ENCODE results near the gene MCC.

MCC gene

DNA sequence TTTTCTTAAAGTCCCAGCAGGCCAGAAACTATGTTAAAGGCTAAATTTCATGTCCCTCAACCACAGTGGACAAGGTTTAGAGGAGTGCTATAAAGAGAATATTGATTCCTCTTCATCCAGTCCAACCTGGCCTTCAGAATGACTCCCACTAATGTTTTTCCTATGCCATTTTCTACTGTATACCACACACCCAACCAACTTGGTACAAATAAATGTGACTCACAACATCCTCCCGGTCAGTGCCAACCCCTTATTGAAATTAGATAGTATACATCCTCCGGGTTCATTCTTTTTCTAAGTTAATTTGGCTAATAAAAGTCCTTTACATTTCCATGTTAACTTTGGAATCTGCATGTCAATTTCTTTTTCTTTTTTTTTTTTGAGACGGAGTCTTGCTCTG is 268.6 kb downstream of the MCC start:
- TF ChIP-seq ARNTL (CRISPR knock-in tag; IDR thresholded peaks at IDR 0.05; ENCODE audit: borderline replicate concordance, low read depth) = no peak
- TF ChIP-seq, protein P1, sequence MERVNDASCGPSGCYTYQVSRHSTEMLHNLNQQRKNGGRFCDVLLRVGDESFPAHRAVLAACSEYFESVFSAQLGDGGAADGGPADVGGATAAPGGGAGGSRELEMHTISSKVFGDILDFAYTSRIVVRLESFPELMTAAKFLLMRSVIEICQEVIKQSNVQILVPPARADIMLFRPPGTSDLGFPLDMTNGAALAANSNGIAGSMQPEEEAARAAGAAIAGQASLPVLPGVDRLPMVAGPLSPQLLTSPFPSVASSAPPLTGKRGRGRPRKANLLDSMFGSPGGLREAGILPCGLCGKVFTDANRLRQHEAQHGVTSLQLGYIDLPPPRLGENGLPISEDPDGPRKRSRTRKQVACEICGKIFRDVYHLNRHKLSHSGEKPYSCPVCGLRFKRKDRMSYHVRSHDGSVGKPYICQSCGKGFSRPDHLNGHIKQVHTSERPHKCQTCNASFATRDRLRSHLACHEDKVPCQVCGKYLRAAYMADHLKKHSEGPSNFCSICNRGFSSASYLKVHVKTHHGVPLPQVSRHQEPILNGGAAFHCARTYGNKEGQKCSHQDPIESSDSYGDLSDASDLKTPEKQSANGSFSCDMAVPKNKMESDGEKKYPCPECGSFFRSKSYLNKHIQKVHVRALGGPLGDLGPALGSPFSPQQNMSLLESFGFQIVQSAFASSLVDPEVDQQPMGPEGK (CRISPR knock-in tag; IDR thresholded peaks at IDR 0.05; ENCODE audit: borderline replicate concordance) = no peak
- no peak for ATAC-seq

DNA sequence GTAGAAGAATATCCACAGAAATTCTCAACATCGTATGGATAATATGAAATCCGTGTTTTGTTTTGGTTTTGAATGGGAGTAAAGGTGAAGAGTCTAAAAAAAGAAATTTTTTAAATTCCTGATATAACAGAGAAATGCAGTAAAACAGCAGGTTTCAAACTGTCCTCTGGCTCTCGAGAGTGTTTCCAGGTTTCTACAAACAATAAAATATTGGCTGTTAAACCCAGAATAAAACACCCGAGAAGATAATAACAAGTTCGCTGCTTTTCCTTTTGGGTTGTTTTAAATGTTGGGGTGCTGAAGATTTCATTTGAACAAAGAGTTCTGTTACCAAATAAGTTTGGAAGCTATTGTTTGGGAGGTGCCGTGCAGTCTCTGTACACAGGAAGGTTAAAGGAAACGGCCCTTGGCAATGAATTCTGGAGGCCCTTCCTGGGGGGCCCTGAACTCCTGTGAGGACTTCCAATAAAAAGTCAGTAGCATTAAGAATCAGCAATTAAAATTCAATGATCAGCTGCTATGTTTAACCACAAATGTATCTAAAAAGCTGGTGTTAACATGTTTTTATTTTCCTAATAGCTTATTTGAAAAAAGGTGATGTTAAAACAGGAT is 269.2 kb downstream of the MCC start:
- TF ChIP-seq, protein P1 (CRISPR knock-in tag; IDR thresholded peaks at IDR 0.05; ENCODE audit: borderline replicate concordance) = no peak
- TF ChIP-seq ZNF8 (CRISPR knock-in tag; IDR thresholded peaks at IDR 0.05) (no peak), ZNF565 (CRISPR knock-in tag; conservative IDR thresholded peaks at IDR 0.05; ENCODE audit: low read depth) (no peak), ZNF70 (CRISPR knock-in tag; IDR thresholded peaks at IDR 0.05) (no peak), GLIS3 (CRISPR knock-in tag; IDR thresholded peaks at IDR 0.05) (no peak), PPARA (CRISPR knock-in tag; IDR thresholded peaks at IDR 0.05; ENCODE audit: borderline replicate concordance) (no peak), SNAI2 (CRISPR knock-in tag; IDR thresholded peaks at IDR 0.05) (no peak), ARNTL (CRISPR knock-in tag; IDR thresholded peaks at IDR 0.05; ENCODE audit: borderline replicate concordance, low read depth) (no peak), ZFP30 (CRISPR knock-in tag; IDR thresholded peaks at IDR 0.05) (no peak), TOX (CRISPR knock-in tag; IDR thresholded peaks at IDR 0.05; ENCODE audit: borderline replicate concordance) (no peak)
- no peak for ATAC-seq

DNA sequence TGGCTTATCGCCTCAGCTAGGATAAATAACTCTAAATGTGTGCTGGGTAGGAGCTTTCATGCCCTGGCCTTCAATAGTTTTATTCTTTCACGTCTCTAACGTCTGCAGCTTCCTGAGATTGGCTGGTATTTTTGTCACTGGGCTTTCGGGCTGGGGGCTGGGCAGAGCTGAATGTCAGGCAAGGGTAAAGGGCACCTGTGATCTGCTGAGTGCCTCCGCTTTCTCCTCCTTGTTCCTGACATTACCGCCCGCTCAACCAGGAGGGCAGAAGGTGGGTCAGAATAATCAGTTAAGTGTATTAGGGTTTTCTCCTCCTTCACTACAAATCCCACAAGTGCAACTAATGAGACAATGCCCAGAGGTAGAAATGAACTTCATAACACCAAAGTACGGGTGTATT is 270.1 kb downstream of the MCC start:
- ATAC-seq = no peak

More for the DNA sequence above, 270.1 kb downstream of the MCC start:
- TF ChIP-seq, protein P2, sequence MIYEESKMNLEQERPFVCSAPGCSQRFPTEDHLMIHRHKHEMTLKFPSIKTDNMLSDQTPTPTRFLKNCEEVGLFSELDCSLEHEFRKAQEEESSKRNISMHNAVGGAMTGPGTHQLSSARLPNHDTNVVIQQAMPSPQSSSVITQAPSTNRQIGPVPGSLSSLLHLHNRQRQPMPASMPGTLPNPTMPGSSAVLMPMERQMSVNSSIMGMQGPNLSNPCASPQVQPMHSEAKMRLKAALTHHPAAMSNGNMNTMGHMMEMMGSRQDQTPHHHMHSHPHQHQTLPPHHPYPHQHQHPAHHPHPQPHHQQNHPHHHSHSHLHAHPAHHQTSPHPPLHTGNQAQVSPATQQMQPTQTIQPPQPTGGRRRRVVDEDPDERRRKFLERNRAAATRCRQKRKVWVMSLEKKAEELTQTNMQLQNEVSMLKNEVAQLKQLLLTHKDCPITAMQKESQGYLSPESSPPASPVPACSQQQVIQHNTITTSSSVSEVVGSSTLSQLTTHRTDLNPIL (CRISPR knock-in tag; IDR thresholded peaks at IDR 0.05; ENCODE audit: low read depth) = no peak
- no peak for TF ChIP-seq CSDC2 (CRISPR knock-in tag; IDR thresholded peaks at IDR 0.05)
- TF ChIP-seq RARB (CRISPR knock-in tag; IDR thresholded peaks at IDR 0.05) = no peak
- TF ChIP-seq GLIS3 (CRISPR knock-in tag; IDR thresholded peaks at IDR 0.05) = no peak
- TF ChIP-seq ZC3H10 (CRISPR knock-in tag; IDR thresholded peaks at IDR 0.05) = no peak
- TF ChIP-seq, protein P3, sequence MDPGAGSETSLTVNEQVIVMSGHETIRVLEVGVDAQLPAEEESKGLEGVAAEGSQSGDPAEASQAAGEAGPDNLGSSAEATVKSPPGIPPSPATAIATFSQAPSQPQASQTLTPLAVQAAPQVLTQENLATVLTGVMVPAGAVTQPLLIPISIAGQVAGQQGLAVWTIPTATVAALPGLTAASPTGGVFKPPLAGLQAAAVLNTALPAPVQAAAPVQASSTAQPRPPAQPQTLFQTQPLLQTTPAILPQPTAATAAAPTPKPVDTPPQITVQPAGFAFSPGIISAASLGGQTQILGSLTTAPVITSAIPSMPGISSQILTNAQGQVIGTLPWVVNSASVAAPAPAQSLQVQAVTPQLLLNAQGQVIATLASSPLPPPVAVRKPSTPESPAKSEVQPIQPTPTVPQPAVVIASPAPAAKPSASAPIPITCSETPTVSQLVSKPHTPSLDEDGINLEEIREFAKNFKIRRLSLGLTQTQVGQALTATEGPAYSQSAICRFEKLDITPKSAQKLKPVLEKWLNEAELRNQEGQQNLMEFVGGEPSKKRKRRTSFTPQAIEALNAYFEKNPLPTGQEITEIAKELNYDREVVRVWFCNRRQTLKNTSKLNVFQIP (CRISPR knock-in tag; IDR thresholded peaks at IDR 0.05; ENCODE audit: borderline replicate concordance, low read depth) = no peak
- TF ChIP-seq ARNTL (CRISPR knock-in tag; IDR thresholded peaks at IDR 0.05; ENCODE audit: borderline replicate concordance, low read depth) = no peak
- TF ChIP-seq OSR1 (CRISPR knock-in tag; IDR thresholded peaks at IDR 0.05) = no peak
- TF ChIP-seq ZNF70 (CRISPR knock-in tag; IDR thresholded peaks at IDR 0.05) = no peak
- TF ChIP-seq ZFP3 (CRISPR knock-in tag; IDR thresholded peaks at IDR 0.05) = no peak
- TF ChIP-seq ESRRG (CRISPR knock-in tag; IDR thresholded peaks at IDR 0.05) = no peak
- no peak for TF ChIP-seq SNAI2 (CRISPR knock-in tag; IDR thresholded peaks at IDR 0.05)
- TF ChIP-seq TCF4 (CRISPR knock-in tag; IDR thresholded peaks at IDR 0.05; ENCODE audit: borderline replicate concordance) = no peak
- no peak for TF ChIP-seq ZNF565 (CRISPR knock-in tag; conservative IDR thresholded peaks at IDR 0.05; ENCODE audit: low read depth)
- TF ChIP-seq, protein P4, sequence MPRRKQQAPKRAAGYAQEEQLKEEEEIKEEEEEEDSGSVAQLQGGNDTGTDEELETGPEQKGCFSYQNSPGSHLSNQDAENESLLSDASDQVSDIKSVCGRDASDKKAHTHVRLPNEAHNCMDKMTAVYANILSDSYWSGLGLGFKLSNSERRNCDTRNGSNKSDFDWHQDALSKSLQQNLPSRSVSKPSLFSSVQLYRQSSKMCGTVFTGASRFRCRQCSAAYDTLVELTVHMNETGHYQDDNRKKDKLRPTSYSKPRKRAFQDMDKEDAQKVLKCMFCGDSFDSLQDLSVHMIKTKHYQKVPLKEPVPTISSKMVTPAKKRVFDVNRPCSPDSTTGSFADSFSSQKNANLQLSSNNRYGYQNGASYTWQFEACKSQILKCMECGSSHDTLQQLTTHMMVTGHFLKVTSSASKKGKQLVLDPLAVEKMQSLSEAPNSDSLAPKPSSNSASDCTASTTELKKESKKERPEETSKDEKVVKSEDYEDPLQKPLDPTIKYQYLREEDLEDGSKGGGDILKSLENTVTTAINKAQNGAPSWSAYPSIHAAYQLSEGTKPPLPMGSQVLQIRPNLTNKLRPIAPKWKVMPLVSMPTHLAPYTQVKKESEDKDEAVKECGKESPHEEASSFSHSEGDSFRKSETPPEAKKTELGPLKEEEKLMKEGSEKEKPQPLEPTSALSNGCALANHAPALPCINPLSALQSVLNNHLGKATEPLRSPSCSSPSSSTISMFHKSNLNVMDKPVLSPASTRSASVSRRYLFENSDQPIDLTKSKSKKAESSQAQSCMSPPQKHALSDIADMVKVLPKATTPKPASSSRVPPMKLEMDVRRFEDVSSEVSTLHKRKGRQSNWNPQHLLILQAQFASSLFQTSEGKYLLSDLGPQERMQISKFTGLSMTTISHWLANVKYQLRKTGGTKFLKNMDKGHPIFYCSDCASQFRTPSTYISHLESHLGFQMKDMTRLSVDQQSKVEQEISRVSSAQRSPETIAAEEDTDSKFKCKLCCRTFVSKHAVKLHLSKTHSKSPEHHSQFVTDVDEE (CRISPR knock-in tag; IDR thresholded peaks at IDR 0.05) = no peak
- TF ChIP-seq BACH2 (CRISPR knock-in tag; IDR thresholded peaks at IDR 0.05; ENCODE audit: borderline replicate concordance) = no peak
- TF ChIP-seq PPARA (CRISPR knock-in tag; IDR thresholded peaks at IDR 0.05; ENCODE audit: borderline replicate concordance) = no peak
- TF ChIP-seq ZNF8 (CRISPR knock-in tag; IDR thresholded peaks at IDR 0.05) = no peak
- TF ChIP-seq, protein P5, sequence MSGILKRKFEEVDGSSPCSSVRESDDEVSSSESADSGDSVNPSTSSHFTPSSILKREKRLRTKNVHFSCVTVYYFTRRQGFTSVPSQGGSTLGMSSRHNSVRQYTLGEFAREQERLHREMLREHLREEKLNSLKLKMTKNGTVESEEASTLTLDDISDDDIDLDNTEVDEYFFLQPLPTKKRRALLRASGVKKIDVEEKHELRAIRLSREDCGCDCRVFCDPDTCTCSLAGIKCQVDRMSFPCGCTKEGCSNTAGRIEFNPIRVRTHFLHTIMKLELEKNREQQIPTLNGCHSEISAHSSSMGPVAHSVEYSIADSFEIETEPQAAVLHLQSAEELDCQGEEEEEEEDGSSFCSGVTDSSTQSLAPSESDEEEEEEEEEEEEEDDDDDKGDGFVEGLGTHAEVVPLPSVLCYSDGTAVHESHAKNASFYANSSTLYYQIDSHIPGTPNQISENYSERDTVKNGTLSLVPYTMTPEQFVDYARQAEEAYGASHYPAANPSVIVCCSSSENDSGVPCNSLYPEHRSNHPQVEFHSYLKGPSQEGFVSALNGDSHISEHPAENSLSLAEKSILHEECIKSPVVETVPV (CRISPR knock-in tag; IDR thresholded peaks at IDR 0.05) = no peak
- no peak for TF ChIP-seq ZFP30 (CRISPR knock-in tag; IDR thresholded peaks at IDR 0.05)
